Activated naive CD4-positive, alpha-beta T cell treated with anti-CD3 and anti-CD28 coated beads, Interleukin-2, amount 50 U/mL, for 24 hours (primary cell): Measurements from ENCODE around the gene RPL10.
A peak's percentile ranks its signal among the peaks of the same experiment; 100 is the strongest.

Experiments used
- H3K27ac Mint-ChIP-seq: one replicate; pipeline ENCODE4 v1.8.0; 2021; ENCODE audit warnings: mild to moderate bottlenecking, mixed read lengths
- H3K27me3 Mint-ChIP-seq: one replicate; pipeline ENCODE4 v1.8.0; 2021; ENCODE audit warnings: mixed read lengths
- H3K36me3 Mint-ChIP-seq: one replicate; pipeline ENCODE4 v1.8.0; 2021; ENCODE audit warnings: mixed read lengths
- H3K4me1 Mint-ChIP-seq: one replicate; pipeline ENCODE4 v1.8.0; 2021; ENCODE audit warnings: mixed read lengths
- H3K4me3 Mint-ChIP-seq: one replicate; pipeline ENCODE4 v1.8.0; 2021; ENCODE audit warnings: mild to moderate bottlenecking, mixed read lengths
- H3K9me3 Mint-ChIP-seq: one replicate; pipeline ENCODE4 v1.8.0; 2021; ENCODE audit warnings: mixed read lengths

The RPL10 gene

GRCh38 chrX:154426916-154427770, 29.0 kb downstream of the RPL10 start:
- no peaks in the 10 kb centered on the region for H3K9me3 Mint-ChIP-seq
- no peaks in the 10 kb centered on the region for H3K36me3 Mint-ChIP-seq
- no peak overlapping the region for H3K4me3 Mint-ChIP-seq
- no peaks in the 10 kb centered on the region for H3K27me3 Mint-ChIP-seq
- peaks cover 22% of the 10 kb centered on the region for H3K4me1 Mint-ChIP-seq
- H3K27ac Mint-ChIP-seq, result peak overlapping the region; percentile 35

GRCh38 chrX:154428176-154429171, 30.3 kb downstream of the RPL10 start, which contains the start of gene ATP6AP1:
ATP6AP1 (plus strand) TSS chrX:154428677; CDS start chrX:154428693, 16 bp downstream.
- peak within 1 kb of the TSS; percentile 81 for H3K4me3 Mint-ChIP-seq
- H3K27ac Mint-ChIP-seq, result peak within 1 kb of the TSS; percentile 87
- H3K36me3 Mint-ChIP-seq, result no peaks in the 10 kb centered on the region
- H3K4me1 Mint-ChIP-seq, result peaks cover 22% of the 10 kb centered on the region
- no peaks in the 10 kb centered on the region for H3K9me3 Mint-ChIP-seq
- no peaks in the 10 kb centered on the region for H3K27me3 Mint-ChIP-seq

GRCh38 chrX:154429711-154430110, 31.5 kb downstream of the RPL10 start:
- H3K4me1 Mint-ChIP-seq, result peaks cover 14% of the 10 kb centered on the region
- H3K27me3 Mint-ChIP-seq, result no peaks in the 10 kb centered on the region
- H3K4me3 Mint-ChIP-seq, result peak overlapping the region; percentile 81
- H3K9me3 Mint-ChIP-seq, result no peaks in the 10 kb centered on the region
- no peaks in the 10 kb centered on the region for H3K36me3 Mint-ChIP-seq
- peak overlapping the region; percentile 72 for H3K27ac Mint-ChIP-seq

- H3K36me3 Mint-ChIP-seq, result no peaks in the 10 kb centered on the region
- H3K9me3 Mint-ChIP-seq, result no peaks in the 10 kb centered on the region
- peaks cover 14% of the 10 kb centered on the region for H3K4me1 Mint-ChIP-seq
- H3K4me3 Mint-ChIP-seq, result peak overlapping the region; percentile 23
- no peak overlapping the region for H3K27ac Mint-ChIP-seq
- H3K27me3 Mint-ChIP-seq, result no peaks in the 10 kb centered on the region
Measured at GRCh38 chrX:154430479-154430878, 32.3 kb downstream of the RPL10 start.

- Mint-ChIP-seq H3K36me3 (no peaks in the 10 kb centered on the region), H3K4me3 (no peak overlapping the region), H3K9me3 (no peaks in the 10 kb centered on the region), H3K4me1 (peaks cover 14% of the 10 kb centered on the region), H3K27ac (no peak overlapping the region), H3K27me3 (no peaks in the 10 kb centered on the region)
Measured at GRCh38 chrX:154430916-154431315, 32.7 kb downstream of the RPL10 start.

GRCh38 chrX:154431341-154431740, 33.2 kb downstream of the RPL10 start:
- H3K27ac Mint-ChIP-seq, result no peak overlapping the region

DNA sequence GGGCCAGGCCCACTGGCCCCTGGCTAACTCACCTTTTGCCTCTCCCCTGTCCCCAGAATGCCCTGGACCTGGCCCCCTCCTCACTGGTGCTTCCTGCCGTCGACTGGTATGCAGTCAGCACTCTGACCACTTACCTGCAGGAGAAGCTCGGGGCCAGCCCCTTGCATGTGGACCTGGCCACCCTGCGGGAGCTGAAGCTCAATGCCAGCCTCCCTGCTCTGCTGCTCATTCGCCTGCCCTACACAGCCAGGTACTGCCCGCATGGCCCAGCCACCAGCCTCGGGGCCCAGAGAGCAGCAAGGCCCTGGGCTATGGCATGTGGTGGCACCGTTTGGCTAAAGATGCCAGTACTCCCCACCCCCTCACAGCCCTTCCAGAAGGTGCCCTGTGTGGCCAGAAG, 34.0 kb downstream of the RPL10 start:
- no peak overlapping the region for H3K4me3 Mint-ChIP-seq
- no peak overlapping the region for H3K27ac Mint-ChIP-seq
- peaks cover 19% of the 10 kb centered on the region for H3K4me1 Mint-ChIP-seq
- H3K9me3 Mint-ChIP-seq, result no peaks in the 10 kb centered on the region
- H3K36me3 Mint-ChIP-seq, result no peaks in the 10 kb centered on the region
- no peaks in the 10 kb centered on the region for H3K27me3 Mint-ChIP-seq

More at GRCh38 chrX:154431341-154431740, 33.2 kb downstream of the RPL10 start:
- no peaks in the 10 kb centered on the region for H3K36me3 Mint-ChIP-seq
- no peaks in the 10 kb centered on the region for H3K9me3 Mint-ChIP-seq
- H3K4me1 Mint-ChIP-seq, result peaks cover 18% of the 10 kb centered on the region
- no peak overlapping the region for H3K4me3 Mint-ChIP-seq
- no peaks in the 10 kb centered on the region for H3K27me3 Mint-ChIP-seq

GRCh38 chrX:154433605-154434004, 35.4 kb downstream of the RPL10 start:
- H3K36me3 Mint-ChIP-seq, result no peaks in the 10 kb centered on the region
- H3K4me3 Mint-ChIP-seq, result no peak overlapping the region
- peak overlapping the region; percentile 41 for H3K27ac Mint-ChIP-seq
- H3K9me3 Mint-ChIP-seq, result no peaks in the 10 kb centered on the region
- H3K4me1 Mint-ChIP-seq, result peaks cover 24% of the 10 kb centered on the region
- H3K27me3 Mint-ChIP-seq, result no peaks in the 10 kb centered on the region

GRCh38 chrX:154434394-154435168, 36.4 kb downstream of the RPL10 start:
- Mint-ChIP-seq H3K27ac (no peak overlapping the region), H3K4me3 (no peak overlapping the region), H3K4me1 (peaks cover 21% of the 10 kb centered on the region), H3K36me3 (no peaks in the 10 kb centered on the region), H3K27me3 (no peaks in the 10 kb centered on the region), H3K9me3 (no peaks in the 10 kb centered on the region)

DNA sequence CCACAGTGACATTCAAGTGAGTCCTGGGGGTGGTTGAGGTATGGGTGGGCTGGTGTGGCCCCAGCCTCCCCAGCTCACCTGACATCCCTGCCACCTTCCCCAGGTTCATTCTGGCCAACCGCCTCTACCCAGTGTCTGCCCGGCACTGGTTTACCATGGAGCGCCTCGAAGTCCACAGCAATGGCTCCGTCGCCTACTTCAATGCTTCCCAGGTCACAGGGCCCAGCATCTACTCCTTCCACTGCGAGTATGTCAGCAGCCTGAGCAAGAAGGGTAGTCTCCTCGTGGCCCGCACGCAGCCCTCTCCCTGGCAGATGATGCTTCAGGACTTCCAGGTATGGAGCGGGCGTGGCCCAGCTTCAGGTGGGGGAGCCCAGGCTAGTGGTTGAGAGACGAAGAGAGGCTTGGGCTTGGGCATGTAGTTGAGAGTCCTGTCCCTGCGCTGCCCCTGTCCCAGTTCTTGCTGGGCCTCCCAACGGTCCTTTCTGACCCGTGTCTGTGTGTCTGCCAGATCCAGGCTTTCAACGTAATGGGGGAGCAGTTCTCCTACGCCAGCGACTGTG, 37.1 kb downstream of the RPL10 start:
- Mint-ChIP-seq H3K27me3 (no peaks in the 10 kb centered on the region), H3K4me1 (peaks cover 19% of the 10 kb centered on the region), H3K36me3 (no peaks in the 10 kb centered on the region), H3K9me3 (no peaks in the 10 kb centered on the region), H3K4me3 (no peak overlapping the region), H3K27ac (no peak overlapping the region)

DNA sequence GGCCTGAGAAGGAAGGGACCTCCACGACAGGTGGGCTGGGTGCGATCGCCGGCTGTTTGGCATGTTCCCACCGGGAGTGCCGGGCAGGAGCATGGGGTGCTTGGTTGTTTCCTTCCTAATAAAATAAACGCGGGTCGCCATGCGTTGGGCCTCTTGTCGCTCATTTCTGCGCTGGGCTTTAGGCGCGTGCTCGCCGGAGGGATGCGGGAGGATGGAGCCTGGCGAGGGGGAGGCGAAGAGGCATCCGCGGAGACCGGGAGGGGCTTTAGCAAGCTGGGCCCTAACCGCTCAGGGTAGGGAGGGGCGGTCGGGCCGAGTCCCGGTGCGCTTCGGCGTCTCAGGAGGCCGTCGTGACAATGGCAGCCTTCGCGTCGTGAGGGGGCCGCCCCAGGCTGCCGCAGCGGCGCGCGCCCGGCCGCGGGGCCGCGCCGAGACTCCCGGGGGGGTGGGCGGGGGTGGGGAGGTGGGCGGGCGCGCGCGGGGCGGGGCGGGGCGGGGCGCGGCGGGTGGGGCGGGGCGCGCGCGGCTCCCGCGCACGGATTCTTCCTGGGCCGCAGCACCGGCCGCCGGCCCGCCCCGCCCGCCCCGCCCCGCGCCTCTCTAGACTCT, 38.3 kb downstream of the RPL10 start:
- H3K36me3 Mint-ChIP-seq, result no peaks in the 10 kb centered on the region
- H3K27me3 Mint-ChIP-seq, result no peaks in the 10 kb centered on the region
- H3K4me3 Mint-ChIP-seq, result peak overlapping the region; percentile 81
- H3K4me1 Mint-ChIP-seq, result peaks cover 14% of the 10 kb centered on the region
- no peaks in the 10 kb centered on the region for H3K9me3 Mint-ChIP-seq
- H3K27ac Mint-ChIP-seq, result peak overlapping the region; percentile 89

DNA sequence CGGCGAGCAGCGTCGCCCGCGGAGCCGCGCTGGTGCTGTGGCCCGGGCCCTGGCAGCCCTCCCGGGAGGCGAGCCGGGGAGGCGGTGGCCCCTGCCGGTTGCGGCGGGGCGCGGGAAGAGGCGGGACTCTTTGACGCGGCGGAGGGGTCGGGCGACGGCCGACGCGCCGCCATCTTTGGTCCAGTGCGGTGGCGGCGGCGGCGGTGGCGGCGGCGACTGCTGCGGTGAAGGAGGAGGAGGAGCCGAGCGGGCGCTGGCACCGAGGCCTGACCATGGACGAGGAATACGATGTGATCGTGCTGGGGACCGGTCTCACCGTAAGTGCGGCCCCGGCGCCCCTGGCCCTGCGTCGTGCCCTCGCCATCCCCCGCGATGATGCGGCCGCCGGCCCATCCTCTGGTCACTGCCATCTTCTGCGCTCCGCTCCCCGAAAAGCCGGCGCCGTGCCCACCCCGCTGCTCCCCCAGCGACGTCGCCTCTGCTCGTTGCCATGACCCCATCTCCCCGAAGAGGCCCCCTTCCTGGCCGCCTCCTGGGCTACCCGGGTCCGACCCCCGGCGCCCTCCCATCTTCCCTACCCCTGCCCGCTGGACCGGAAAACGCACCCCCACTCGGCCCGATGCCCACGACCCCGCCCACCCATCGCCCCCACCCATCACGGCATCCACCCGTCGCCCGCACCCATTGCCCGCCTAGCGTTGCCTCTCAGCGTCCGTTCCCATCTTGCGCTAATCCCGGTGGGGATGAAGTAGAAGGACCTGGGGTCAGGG, 39.0 kb downstream of the RPL10 start, which contains the start of gene GDI1:
TSS of gene GDI1 (plus strand) at position 172 of the 770 bp plus-strand sequence. CDS start at position 273, 101 bp downstream.
- no peaks in the 10 kb centered on the region for H3K27me3 Mint-ChIP-seq
- no peaks in the 10 kb centered on the region for H3K9me3 Mint-ChIP-seq

DNA sequence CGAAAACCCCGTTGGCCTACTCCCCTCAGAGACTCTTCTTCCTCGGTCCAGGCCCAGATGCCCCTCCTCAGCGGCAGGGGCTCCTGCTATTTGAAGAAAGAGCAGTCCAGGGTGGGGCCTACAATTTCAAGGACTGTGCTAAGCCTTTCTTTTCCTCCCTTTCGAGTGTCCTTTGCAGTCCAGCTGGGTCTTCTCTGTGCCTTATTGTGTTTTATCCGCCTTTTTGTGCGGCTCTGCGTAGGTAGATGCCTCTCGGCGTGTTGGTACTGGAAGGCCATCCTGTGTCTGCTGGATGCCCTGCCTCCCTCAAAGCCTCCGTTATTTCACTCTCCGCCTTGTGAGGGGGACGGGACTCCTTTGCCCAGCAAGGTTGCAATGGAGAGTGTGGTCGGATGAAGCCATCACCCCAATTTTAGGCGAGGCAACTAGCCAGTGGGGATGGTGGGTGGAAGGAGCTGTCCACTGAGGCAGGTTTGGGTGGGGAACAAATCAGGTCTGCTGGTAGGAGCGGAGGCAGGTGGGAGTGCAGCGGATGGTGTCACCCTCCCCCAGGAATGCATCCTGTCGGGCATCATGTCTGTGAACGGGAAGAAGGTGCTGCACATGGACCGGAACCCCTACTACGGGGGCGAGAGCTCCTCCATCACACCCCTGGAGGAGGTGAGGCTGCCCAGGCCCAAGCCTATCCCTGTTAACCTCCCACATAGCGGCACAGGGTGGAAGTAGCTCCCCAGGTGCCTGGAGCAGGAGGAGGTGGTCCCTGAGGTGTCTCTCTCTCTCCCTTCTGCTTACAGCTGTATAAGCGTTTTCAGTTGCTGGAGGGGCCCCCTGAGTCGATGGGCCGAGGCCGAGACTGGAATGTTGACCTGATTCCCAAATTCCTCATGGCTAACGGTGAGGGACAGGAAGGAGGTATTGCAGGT, 40.1 kb downstream of the RPL10 start:
- peak overlapping the region; percentile 86 for H3K4me3 Mint-ChIP-seq
- peaks cover 22% of the 10 kb centered on the region for H3K4me1 Mint-ChIP-seq
- no peaks in the 10 kb centered on the region for H3K36me3 Mint-ChIP-seq
- peak overlapping the region; percentile 84 for H3K27ac Mint-ChIP-seq
- no peaks in the 10 kb centered on the region for H3K9me3 Mint-ChIP-seq
- H3K27me3 Mint-ChIP-seq, result no peaks in the 10 kb centered on the region

More for the DNA sequence above, 39.0 kb downstream of the RPL10 start, which contains the start of gene GDI1:
- Mint-ChIP-seq H3K27ac (peak within 1 kb of the TSS; percentile 89), H3K36me3 (no peaks in the 10 kb centered on the region), H3K4me3 (peak within 1 kb of the TSS; percentile 86), H3K4me1 (peaks cover 20% of the 10 kb centered on the region)
